B cell (primary cell): Measurements from ENCODE around the gene TOPBP1. TPM values are rescaled to one million over a fixed set of nuclear protein-coding genes. Genes with fewer than 3 reads are reported as not detected.

Experiments used
- ATAC-seq: fragments of 200-7000 bp; cut with Tn5 transposase; one replicate; pipeline ENCODE4 v1.10.0; 2021; ENCODE audit warnings: low read depth, mild to moderate bottlenecking, moderate number of reproducible peaks, moderate library complexity
- CTCF ChIA-PET: fragments of 350-600 bp; sonication (Branson Sonifier 250); formaldehyde crosslinking; loops from one replicate; lab custom pipeline; 2021; ENCODE audit warnings: antibody characterized with exemption, inconsistent platforms; lab: Charles Lee
- POLR2A ChIA-PET: fragments of 350-600 bp; sonication (Branson Sonifier 250); formaldehyde crosslinking; loops from one replicate; lab custom pipeline; 2021; ENCODE audit warnings: antibody characterized with exemption; lab: Charles Lee
- DNase-seq: peaks from one replicate; pipeline ENCODE4 v3.0.0; 2013
- H2AFZ ChIP-seq: 2 replicates; pipeline ENCODE4 v1.6.1; 2012; ENCODE audit warnings: mild to moderate bottlenecking, low read depth, low read length; ENCODE audit not compliant: insufficient read depth, poor library complexity, severe bottlenecking
- H3K27ac ChIP-seq, 2 donors: 1 replicate in 1 of 2; 2 replicates in 1 of 2; pipeline ENCODE4 v1.5.1; 2012 to 2013; ENCODE audit warnings: low read length in 2 of 2, mild to moderate bottlenecking in 2 of 2, moderate library complexity in 1 of 2
- H3K27me3 ChIP-seq, 4 experiments: fragments of 200-600 bp in 1 of 4; sonication (generic) in 1 of 4; replicated peaks in 1 of 4; 1 replicate in 2 of 4; 2 replicates in 2 of 4; pipeline versions ENCODE4 v1.6.1 to v1.7.0; 2013 to 2016; ENCODE audit warnings: low read length in 3 of 4, mild to moderate bottlenecking in 2 of 4, mixed read lengths in 1 of 4, moderate library complexity in 1 of 4; ENCODE audit not compliant: insufficient read depth in 4 of 4, control insufficient read depth in 3 of 4; ENCODE audit errors: control extremely low read depth in 1 of 4
- H3K36me3 ChIP-seq, 2 experiments: replicated peaks in 1 of 2; 1 replicate in 1 of 2; 2 replicates in 1 of 2; pipeline versions ENCODE4 v1.6.1 to v1.7.1; 2013; ENCODE audit warnings: low read length in 1 of 2; ENCODE audit not compliant: insufficient read depth in 2 of 2, control insufficient read depth in 1 of 2; ENCODE audit errors: control extremely low read depth in 1 of 2, extremely low read depth in 1 of 2
- H3K4me1 ChIP-seq, 2 donors: fragments of 200-600 bp in 1 of 2; sonication (generic) in 1 of 2; 1 replicate in 1 of 2; 2 replicates in 1 of 2; pipeline versions ENCODE4 v1.5.1 to v1.6.1; 2013 to 2017; ENCODE audit warnings: low read length in 2 of 2; ENCODE audit not compliant: control insufficient read depth in 2 of 2, insufficient read depth in 2 of 2
- H3K4me2 ChIP-seq: replicated peaks from 2 replicates; pipeline ENCODE3; 2012; ENCODE audit warnings: mild to moderate bottlenecking, low read depth, low read length; ENCODE audit not compliant: poor library complexity, severe bottlenecking
- H3K4me3 ChIP-seq, 5 experiments: fragments of 200-600 bp in 1 of 5; sonication (generic) in 1 of 5; 1 replicate in 3 of 5; 2 replicates in 2 of 5; pipeline versions ENCODE4 v1.5.1 to v1.7.0; 2011 to 2016; ENCODE audit warnings: low read length in 4 of 5, mild to moderate bottlenecking in 4 of 5, low read depth in 2 of 5, control low read depth in 1 of 5, moderate library complexity in 1 of 5; ENCODE audit not compliant: insufficient read depth in 1 of 5; ENCODE audit errors: control extremely low read depth in 1 of 5, extremely low read depth in 1 of 5
- H3K79me2 ChIP-seq: fragments of 200-600 bp; sonication (generic); one replicate; pipeline ENCODE4 v1.6.0; 2016; ENCODE audit warnings: low read length; ENCODE audit not compliant: control insufficient read depth, insufficient read depth
- H3K9ac ChIP-seq: fragments of 200-600 bp; sonication (generic); 2 replicates; pipeline ENCODE4 v1.6.1; 2017; ENCODE audit warnings: mild to moderate bottlenecking, low read length, moderate library complexity
- H3K9me3 ChIP-seq, 3 donors: one replicate each; pipeline versions ENCODE4 v1.6.1 to v1.7.1; 2013; ENCODE audit warnings: low read length in 2 of 3; ENCODE audit not compliant: control insufficient read depth in 2 of 3, insufficient read depth in 1 of 3; ENCODE audit errors: control extremely low read depth in 1 of 3
- H4K20me1 ChIP-seq: 2 replicates; pipeline ENCODE4 v1.6.0; 2012; ENCODE audit warnings: mild to moderate bottlenecking, low read length; ENCODE audit not compliant: insufficient read depth, control insufficient read depth, poor library complexity, severe bottlenecking
- H3K27ac Mint-ChIP-seq: one replicate; pipeline ENCODE4 v1.8.0; 2021; ENCODE audit warnings: mixed read lengths
- H3K27me3 Mint-ChIP-seq: one replicate; pipeline ENCODE4 v1.8.0; 2021; ENCODE audit warnings: mixed read lengths
- H3K4me1 Mint-ChIP-seq: one replicate; pipeline ENCODE4 v1.8.0; 2021; ENCODE audit warnings: mixed read lengths
- H3K4me3 Mint-ChIP-seq: one replicate; pipeline ENCODE4 v1.8.0; 2021; ENCODE audit warnings: mixed read lengths
- H3K9me3 Mint-ChIP-seq: one replicate; pipeline ENCODE4 v1.8.0; 2022; ENCODE audit warnings: mixed read lengths; ENCODE audit not compliant: insufficient read depth
- EZH2 ChIP-seq: IDR thresholded peaks from 2 replicates; pipeline ENCODE4 v1.6.1; 2012; ENCODE audit warnings: borderline replicate concordance, low read depth, mild to moderate bottlenecking, moderate library complexity, low read length; ENCODE audit not compliant: insufficient read depth, poor library complexity, severe bottlenecking
- WGBS: methylation state at CpG from one replicate; pipeline ENCODE4 v1.1.5; 2013; ENCODE audit warnings: missing lambda C conversion rate; ENCODE audit not compliant: insufficient coverage; 5-methylcytosine and 5-hydroxymethylcytosine counted together
- intact Hi-C: fragments of 100-400 bp; cut with micrococcal nuclease; formaldehyde crosslinking; loops from one replicate; pipeline ENCODE4 v1.10.0; 2022
- polyA plus RNA-seq: library from polyadenylated mRNA; depleted of rRNA; stranded (reverse); fragments of >200 nt; gene quantifications from 2 replicates; pipeline ENCODE4 v1.2.3, GENCODE V29; 2012
- total RNA-seq, 2 donors: library from RNA; stranded (reverse); fragments of 120-200 nt in 1 of 2; gene quantifications; 1 replicate in 1 of 2; 2 replicates in 1 of 2; pipeline versions ENCODE4 v1.2.3 to v1.2.4, GENCODE V29; 2013 to 2022
- TF ChIP-seq, protein P1 (sequence below): fragments of 200-600 bp; IDR thresholded peaks from one replicate; pipeline ENCODE4 v1.8.0; 2022; ENCODE audit warnings: antibody characterized with exemption, mild to moderate bottlenecking

The TOPBP1 gene
- total and polyA plus RNA-seq, 2 donors (not counting 1 experiment from before 2014, with no cell fraction given), result 34.2 to 53.7 TPM

- H3K27ac ChIP-seq, result no peak overlapping the region
- no peak overlapping the region for H3K4me3 ChIP-seq
- 100% methylated on average over 2 of the region's 2 CpGs for WGBS
- H3K27me3 ChIP-seq, result peaks cover 0 to 30% (median 23%) of the 10 kb centered on the region in 4 experiments
- no peaks in the 10 kb centered on the region for H3K79me2 ChIP-seq
- no peak for TF ChIP-seq EZH2
- TF ChIP-seq, protein P1, sequence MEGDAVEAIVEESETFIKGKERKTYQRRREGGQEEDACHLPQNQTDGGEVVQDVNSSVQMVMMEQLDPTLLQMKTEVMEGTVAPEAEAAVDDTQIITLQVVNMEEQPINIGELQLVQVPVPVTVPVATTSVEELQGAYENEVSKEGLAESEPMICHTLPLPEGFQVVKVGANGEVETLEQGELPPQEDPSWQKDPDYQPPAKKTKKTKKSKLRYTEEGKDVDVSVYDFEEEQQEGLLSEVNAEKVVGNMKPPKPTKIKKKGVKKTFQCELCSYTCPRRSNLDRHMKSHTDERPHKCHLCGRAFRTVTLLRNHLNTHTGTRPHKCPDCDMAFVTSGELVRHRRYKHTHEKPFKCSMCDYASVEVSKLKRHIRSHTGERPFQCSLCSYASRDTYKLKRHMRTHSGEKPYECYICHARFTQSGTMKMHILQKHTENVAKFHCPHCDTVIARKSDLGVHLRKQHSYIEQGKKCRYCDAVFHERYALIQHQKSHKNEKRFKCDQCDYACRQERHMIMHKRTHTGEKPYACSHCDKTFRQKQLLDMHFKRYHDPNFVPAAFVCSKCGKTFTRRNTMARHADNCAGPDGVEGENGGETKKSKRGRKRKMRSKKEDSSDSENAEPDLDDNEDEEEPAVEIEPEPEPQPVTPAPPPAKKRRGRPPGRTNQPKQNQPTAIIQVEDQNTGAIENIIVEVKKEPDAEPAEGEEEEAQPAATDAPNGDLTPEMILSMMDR, result no peak
- peaks cover 7 to 10% of the 10 kb centered on the region in 2 donors for H3K4me1 ChIP-seq
- Mint-ChIP-seq H3K4me1 (peaks cover 2% of the 10 kb centered on the region), H3K9me3 (no peaks in the 10 kb centered on the region), H3K4me3 (no peak overlapping the region), H3K27me3 (peaks cover 59% of the 10 kb centered on the region), H3K27ac (no peak overlapping the region)
- ATAC-seq (no peak), DNase-seq (no peak)
- H3K9ac ChIP-seq, result no peak overlapping the region
- H4K20me1 ChIP-seq, result no peaks in the 10 kb centered on the region
- no peaks in the 10 kb centered on the region for H3K36me3 ChIP-seq
- POLR2A ChIA-PET, result no interaction called here
- H3K4me2 ChIP-seq, result no peak overlapping the region
- intact Hi-C loops, result no loop called here
- CTCF ChIA-PET, result no interaction called here
- H2AFZ ChIP-seq, result no peak overlapping the region
- H3K9me3 ChIP-seq, result peaks cover 0 to 2% (median 0%) of the 10 kb centered on the region in 3 donors
Measured at GRCh38 chr3:133672461-133672860, 10.7 kb upstream of the TOPBP1 start.

DNA sequence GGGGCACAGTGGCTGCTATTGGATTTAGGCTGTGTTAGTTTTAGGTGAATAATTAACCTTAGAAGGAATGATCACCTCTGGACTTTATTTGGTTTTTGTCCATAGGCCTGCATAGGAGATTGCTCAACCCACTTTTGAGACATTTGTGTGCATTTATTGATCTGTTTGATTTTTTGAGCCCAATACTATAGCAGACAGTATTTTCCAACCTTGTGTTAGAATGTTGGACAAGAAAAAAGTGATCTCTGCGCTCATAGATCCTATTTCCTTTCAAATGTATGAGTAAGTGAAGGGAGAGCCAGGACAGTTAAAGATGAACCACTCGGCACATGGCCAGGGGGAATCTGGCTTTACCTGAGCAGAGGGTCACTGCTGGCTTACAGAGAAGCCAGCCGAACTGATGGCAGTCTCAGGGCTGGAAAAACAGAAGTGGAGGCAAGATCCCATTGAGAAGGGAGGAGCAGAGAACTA is 8.8 kb upstream of the TOPBP1 start:
- intact Hi-C loops, result no loop called here
- no peaks in the 10 kb centered on the region for H3K9me3 Mint-ChIP-seq

More for the DNA sequence above, 8.8 kb upstream of the TOPBP1 start:
- peaks cover 0 to 23% (median 17%) of the 10 kb centered on the region in 4 experiments for H3K27me3 ChIP-seq
- no peak overlapping the region for H3K4me3 ChIP-seq
- H3K4me1 ChIP-seq, result peaks cover 5 to 7% of the 10 kb centered on the region in 2 donors
- TF ChIP-seq, protein P1, result no peak
- TF ChIP-seq EZH2, result no peak
- ChIA-PET CTCF (no interaction called here), POLR2A (no interaction called here)
- no peaks in the 10 kb centered on the region for H3K79me2 ChIP-seq
- H2AFZ ChIP-seq, result no peak overlapping the region
- no peak overlapping the region for H3K27ac ChIP-seq
- H3K4me1 Mint-ChIP-seq, result peaks cover 2% of the 10 kb centered on the region
- DNase-seq (no peak), ATAC-seq (no peak)
- H3K27me3 Mint-ChIP-seq, result peaks cover 44% of the 10 kb centered on the region
- no peak overlapping the region for H3K9ac ChIP-seq
- no peak overlapping the region for H3K27ac Mint-ChIP-seq
- no peaks in the 10 kb centered on the region for H3K36me3 ChIP-seq
- H4K20me1 ChIP-seq, result no peaks in the 10 kb centered on the region
- no peak overlapping the region for H3K4me2 ChIP-seq
- H3K4me3 Mint-ChIP-seq, result no peak overlapping the region
- 100% methylated on average over 3 of the region's 3 CpGs for WGBS
- peaks cover 0 to 2% (median 0%) of the 10 kb centered on the region in 3 donors for H3K9me3 ChIP-seq
